CD4-positive, alpha-beta T cell (primary cell): ENCODE measurements around the gene BIRC6. TPM values are rescaled to one million over a fixed set of nuclear protein-coding genes. Genes with fewer than 3 reads are reported as not detected.

Source experiments
- ATAC-seq: fragments of 200-7000 bp; cut with Tn5 transposase; one replicate; pipeline ENCODE4 v1.10.0; 2022; ENCODE audit warnings: mild to moderate bottlenecking; ENCODE audit not compliant: poor library complexity
- CTCF ChIA-PET: fragments of 350-600 bp; sonication (Branson Sonifier 250); formaldehyde crosslinking; loops from one replicate; lab custom pipeline; 2021; ENCODE audit warnings: antibody characterized with exemption, inconsistent platforms; lab: Charles Lee
- POLR2A ChIA-PET: fragments of 350-600 bp; sonication (Branson Sonifier 250); formaldehyde crosslinking; loops from one replicate; lab custom pipeline; 2021; ENCODE audit warnings: antibody characterized with exemption, inconsistent platforms; lab: Charles Lee
- DNase-seq, 14 experiments: peaks; one replicate each; pipeline ENCODE4 v3.0.0-alpha.2; 2013 to 2020; ENCODE audit warnings: mixed read lengths in 2 of 14
- H3K27ac ChIP-seq, 2 donors: one replicate each; pipeline versions ENCODE4 v1.5.1 to v1.7.0; 2013; ENCODE audit warnings: low read length in 2 of 2, low read depth in 1 of 2, mild to moderate bottlenecking in 1 of 2
- H3K27me3 ChIP-seq, 2 experiments: 1 replicate in 1 of 2; 2 replicates in 1 of 2; pipeline versions ENCODE4 v1.6.1 to v1.7.0; 2013; ENCODE audit warnings: low read length in 2 of 2, control low read depth in 1 of 2, mild to moderate bottlenecking in 1 of 2, moderate library complexity in 1 of 2; ENCODE audit not compliant: insufficient read depth in 2 of 2, control insufficient read depth in 1 of 2
- H3K36me3 ChIP-seq: one replicate; pipeline ENCODE4 v1.6.1; 2013; ENCODE audit warnings: low read length, control low read depth; ENCODE audit not compliant: insufficient read depth
- H3K4me1 ChIP-seq: one replicate; pipeline ENCODE4 v1.6.1; 2013; ENCODE audit warnings: low read length, control low read depth; ENCODE audit not compliant: insufficient read depth
- H3K4me3 ChIP-seq: one replicate; pipeline ENCODE4 v1.5.1; 2013; ENCODE audit warnings: mild to moderate bottlenecking, low read length, moderate library complexity
- H3K9me3 ChIP-seq, 2 experiments: 1 replicate in 1 of 2; 2 replicates in 1 of 2; pipeline versions ENCODE4 v1.6.1 to v1.7.0; 2013; ENCODE audit warnings: low read length in 2 of 2, mild to moderate bottlenecking in 2 of 2, control low read depth in 1 of 2, moderate library complexity in 1 of 2; ENCODE audit not compliant: control insufficient read depth in 1 of 2, insufficient read depth in 1 of 2
- H3K27ac Mint-ChIP-seq: one replicate; pipeline ENCODE4 v1.8.0; 2020; ENCODE audit warnings: mixed read lengths
- H3K27me3 Mint-ChIP-seq: one replicate; pipeline ENCODE4 v1.8.0; 2021; ENCODE audit warnings: mixed read lengths
- H3K36me3 Mint-ChIP-seq: one replicate; pipeline ENCODE4 v1.8.0; 2021; ENCODE audit warnings: low read depth, mixed read lengths
- H3K4me1 Mint-ChIP-seq: one replicate; pipeline ENCODE4 v1.8.0; 2021; ENCODE audit warnings: low read depth, mixed read lengths
- H3K4me3 Mint-ChIP-seq: one replicate; pipeline ENCODE4 v1.8.0; 2020; ENCODE audit warnings: mild to moderate bottlenecking, mixed read lengths
- H3K9me3 Mint-ChIP-seq: one replicate; pipeline ENCODE4 v1.8.0; 2020; ENCODE audit warnings: mixed read lengths
- intact Hi-C, 2 experiments: fragments of 100-400 bp; cut with DNase I in 1 of 2; cut with micrococcal nuclease in 1 of 2; formaldehyde crosslinking; loops; one replicate each; pipeline versions ENCODE4 v1.15.1 to v1.9.0; 2023 to 2025; cut with DNase I, micrococcal nuclease
- total RNA-seq, 174 experiments: library from RNA in 2 of 174; stranded (reverse) in 2 of 174; gene quantifications; one replicate each; pipeline ENCODE4 v1.2.3 and lab custom pipeline; 2021 to 2026
- TF ChIP-seq, protein P1 (sequence below): fragments of 200-600 bp; IDR thresholded peaks from one replicate; pipeline ENCODE4 v1.8.0; 2022; ENCODE audit warnings: antibody characterized with exemption, mild to moderate bottlenecking

The BIRC6 gene
- total RNA-seq, 2 experiments from 2014 or later = 110 to 113 TPM

DNA sequence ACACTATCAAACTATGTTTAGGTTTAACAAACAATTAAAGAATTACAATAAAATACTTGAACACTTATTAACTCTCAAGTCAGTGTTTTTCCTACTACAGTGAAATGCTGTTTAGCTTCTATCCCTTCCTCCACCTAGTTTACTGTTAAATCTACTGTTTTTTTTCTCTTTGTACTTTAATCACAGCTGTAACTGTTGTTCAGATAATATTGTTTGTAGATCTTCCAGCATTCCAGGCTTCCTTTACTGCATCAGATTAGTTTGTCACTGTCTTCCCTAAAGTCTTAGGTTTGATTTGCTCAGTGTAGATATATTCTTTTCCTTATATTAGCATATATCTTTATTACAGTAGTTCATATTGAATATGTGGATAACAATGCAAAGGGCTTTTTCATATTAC is 22.5 kb downstream of the BIRC6 start:
- TF ChIP-seq, protein P1, sequence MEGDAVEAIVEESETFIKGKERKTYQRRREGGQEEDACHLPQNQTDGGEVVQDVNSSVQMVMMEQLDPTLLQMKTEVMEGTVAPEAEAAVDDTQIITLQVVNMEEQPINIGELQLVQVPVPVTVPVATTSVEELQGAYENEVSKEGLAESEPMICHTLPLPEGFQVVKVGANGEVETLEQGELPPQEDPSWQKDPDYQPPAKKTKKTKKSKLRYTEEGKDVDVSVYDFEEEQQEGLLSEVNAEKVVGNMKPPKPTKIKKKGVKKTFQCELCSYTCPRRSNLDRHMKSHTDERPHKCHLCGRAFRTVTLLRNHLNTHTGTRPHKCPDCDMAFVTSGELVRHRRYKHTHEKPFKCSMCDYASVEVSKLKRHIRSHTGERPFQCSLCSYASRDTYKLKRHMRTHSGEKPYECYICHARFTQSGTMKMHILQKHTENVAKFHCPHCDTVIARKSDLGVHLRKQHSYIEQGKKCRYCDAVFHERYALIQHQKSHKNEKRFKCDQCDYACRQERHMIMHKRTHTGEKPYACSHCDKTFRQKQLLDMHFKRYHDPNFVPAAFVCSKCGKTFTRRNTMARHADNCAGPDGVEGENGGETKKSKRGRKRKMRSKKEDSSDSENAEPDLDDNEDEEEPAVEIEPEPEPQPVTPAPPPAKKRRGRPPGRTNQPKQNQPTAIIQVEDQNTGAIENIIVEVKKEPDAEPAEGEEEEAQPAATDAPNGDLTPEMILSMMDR = no peak

DNA sequence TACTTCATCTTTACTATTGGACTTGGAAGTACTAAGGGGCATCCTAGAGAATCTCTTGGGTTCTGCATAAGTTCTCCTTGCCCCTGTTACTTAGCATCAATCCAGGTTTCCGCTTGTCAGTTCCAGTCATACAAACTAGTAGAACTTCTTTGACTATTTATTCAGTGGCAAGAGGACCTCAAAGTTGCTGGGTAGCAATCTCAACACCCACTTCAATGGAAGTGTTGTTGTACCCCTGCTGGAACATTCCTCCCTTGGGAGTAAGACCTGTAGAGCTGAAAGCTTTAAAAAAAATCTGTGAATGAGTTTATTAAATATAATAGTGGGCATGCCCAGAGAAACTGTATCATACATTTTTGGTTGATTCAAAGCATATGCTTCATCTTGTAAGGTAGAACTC is 27.0 kb downstream of the BIRC6 start:
- peaks cover 30% of the 10 kb centered on the region for H3K4me1 Mint-ChIP-seq
- Histone ChIP-seq H3K4me1 (no peaks in the 10 kb centered on the region), H3K9me3 (no peaks in the 10 kb centered on the region), H3K4me3 (no peak overlapping the region), H3K36me3 (peaks cover 68% of the 10 kb centered on the region), H3K27me3 (no peaks in the 10 kb centered on the region), H3K27ac (no peak overlapping the region)
- DNase-seq = no peak
- H3K27me3 Mint-ChIP-seq = no peaks in the 10 kb centered on the region
- POLR2A ChIA-PET = no interaction called here
- no peak for ATAC-seq
- intact Hi-C loops = no loop called here
- no peaks in the 10 kb centered on the region for H3K9me3 Mint-ChIP-seq
- TF ChIP-seq, protein P1 = no peak
- no peak overlapping the region for H3K4me3 Mint-ChIP-seq
- H3K27ac Mint-ChIP-seq = no peak overlapping the region
- peaks cover 84% of the 10 kb centered on the region for H3K36me3 Mint-ChIP-seq
- CTCF ChIA-PET = no interaction called here

More for the DNA sequence above, 22.5 kb downstream of the BIRC6 start:
- ATAC-seq (no peak), DNase-seq (no peak)
- peak overlapping the region; percentile 55 for H3K27ac Mint-ChIP-seq
- Histone ChIP-seq H3K4me3 (no peak overlapping the region), H3K36me3 (peaks cover 38% of the 10 kb centered on the region), H3K27ac (no peak overlapping the region), H3K27me3 (no peaks in the 10 kb centered on the region), H3K4me1 (peaks cover 15% of the 10 kb centered on the region), H3K9me3 (no peaks in the 10 kb centered on the region)
- ChIA-PET CTCF (interaction anchor here (1.3 kb wide), 1 partner anchor 22 kb away, joined by 3 read pairs; no protein-coding TSS in a partner anchor), POLR2A (no interaction called here)
- H3K9me3 Mint-ChIP-seq = no peaks in the 10 kb centered on the region
- peaks cover 49% of the 10 kb centered on the region for H3K4me1 Mint-ChIP-seq
- intact Hi-C loops = no loop called here
- H3K4me3 Mint-ChIP-seq = no peak overlapping the region
- H3K27me3 Mint-ChIP-seq = no peaks in the 10 kb centered on the region
- peaks cover 52% of the 10 kb centered on the region for H3K36me3 Mint-ChIP-seq

DNA sequence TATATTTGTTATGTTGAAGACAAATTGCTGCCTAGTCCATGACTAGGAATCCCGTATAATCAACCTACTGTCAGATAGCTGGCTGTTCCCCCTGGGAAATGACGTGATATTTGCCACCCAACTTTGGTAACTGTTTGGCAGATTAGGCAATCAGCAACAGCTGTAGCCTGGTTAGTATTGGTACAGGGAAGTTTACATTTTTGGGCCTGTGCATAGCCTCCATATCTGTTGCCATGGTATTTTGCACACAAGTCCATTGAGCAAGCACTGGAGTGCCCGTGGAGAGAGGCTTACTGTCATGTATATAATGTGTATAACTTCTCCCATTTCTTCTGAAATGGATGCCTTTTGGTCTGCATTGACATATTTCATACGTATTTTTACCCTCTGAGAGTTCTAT is 27.7 kb downstream of the BIRC6 start:
- ATAC-seq = no peak
- ChIA-PET POLR2A (no interaction called here), CTCF (no interaction called here)

More for the DNA sequence above, 27.7 kb downstream of the BIRC6 start:
- peaks cover 78% of the 10 kb centered on the region for H3K36me3 Mint-ChIP-seq
- intact Hi-C loops = no loop called here
- TF ChIP-seq, protein P1 = no peak
- H3K9me3 ChIP-seq = no peaks in the 10 kb centered on the region
- H3K27me3 Mint-ChIP-seq = no peaks in the 10 kb centered on the region
- H3K4me1 Mint-ChIP-seq = peaks cover 24% of the 10 kb centered on the region
- DNase-seq = peak in 1 of 14 experiments; percentile 9
- H3K27me3 ChIP-seq = no peaks in the 10 kb centered on the region
- no peak overlapping the region for H3K27ac ChIP-seq
- no peak overlapping the region for H3K4me3 Mint-ChIP-seq
- no peak overlapping the region for H3K4me3 ChIP-seq
- no peak overlapping the region for H3K27ac Mint-ChIP-seq
- H3K4me1 ChIP-seq = no peaks in the 10 kb centered on the region
- H3K9me3 Mint-ChIP-seq = no peaks in the 10 kb centered on the region
- H3K36me3 ChIP-seq = peaks cover 74% of the 10 kb centered on the region
